NCI-H1417 (cell line): ENCODE results near the gene DDC.
A peak's percentile ranks its signal among the peaks of the same experiment; 100 is the strongest.
"Not testable (repeated sequence)": the region's sequence is repeated elsewhere in the genome, so short reads cannot be mapped to it uniquely, and the experiment has no call there.

Experiments used
- DNase-seq, 3 experiments: peaks; one replicate each; lab custom pipeline; 2025; lab: John Stamatoyannopoulos, UW

DDC gene

DNA sequence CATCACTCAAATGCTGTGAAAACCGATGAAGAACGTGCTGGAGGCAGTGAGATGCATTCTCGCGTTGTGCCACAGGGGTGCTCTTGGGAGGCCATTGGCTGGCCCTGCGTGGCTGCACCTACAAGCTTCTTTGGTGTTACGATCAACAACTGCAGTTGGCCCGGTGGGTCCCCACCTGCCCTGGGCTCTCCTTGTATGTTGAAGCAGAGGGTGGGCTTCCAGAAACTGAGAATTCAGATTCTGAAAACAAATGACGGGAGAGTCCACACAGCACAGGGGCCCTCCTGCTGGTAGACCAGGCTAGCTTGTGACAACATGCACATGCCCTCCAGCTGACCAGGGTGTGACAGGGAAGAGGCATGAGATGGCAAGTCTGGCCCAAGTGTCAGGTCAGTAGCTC lies 23.7 kb upstream of the DDC start:
- no peak for DNase-seq

- DNase-seq, result no peak
These were observed 22.5 kb upstream of the DDC start for GRCh38 chr7:50587737-50588136.

DNA sequence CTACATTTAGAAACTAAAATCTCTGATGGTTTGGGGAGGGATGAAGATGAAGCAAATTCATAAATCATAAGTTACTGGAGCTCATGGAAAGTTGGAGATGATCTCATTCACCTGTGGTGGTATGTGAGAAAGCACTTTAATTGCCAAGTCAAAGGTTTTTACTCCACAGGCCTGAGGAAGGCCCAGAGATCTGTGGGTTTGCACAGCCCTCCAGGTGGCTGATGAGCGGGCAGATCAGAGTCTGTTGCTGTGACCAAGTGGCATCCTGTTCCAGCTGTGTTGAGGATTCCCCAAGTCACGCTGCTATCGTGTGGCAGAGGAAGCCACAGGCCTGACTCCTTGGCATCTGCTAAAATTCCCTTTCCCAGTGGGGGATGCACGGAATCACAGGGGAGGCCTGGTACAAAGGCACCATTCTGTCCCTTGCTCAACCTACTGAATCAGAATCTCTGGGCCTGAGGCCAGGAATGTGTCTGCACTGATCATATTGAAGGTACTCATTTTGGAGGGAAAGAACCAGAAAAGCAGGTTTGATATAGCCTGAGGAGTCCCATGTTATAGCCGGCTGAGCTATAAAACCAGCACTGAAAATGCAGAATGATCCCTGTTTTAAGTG lies 19.7 kb upstream of the DDC start:
- peak in 2 of 3 experiments; percentile 27 to 68 for DNase-seq

- no peak for DNase-seq
These were observed 19.2 kb upstream of the DDC start for GRCh38 chr7:50584386-50584785.

DNA sequence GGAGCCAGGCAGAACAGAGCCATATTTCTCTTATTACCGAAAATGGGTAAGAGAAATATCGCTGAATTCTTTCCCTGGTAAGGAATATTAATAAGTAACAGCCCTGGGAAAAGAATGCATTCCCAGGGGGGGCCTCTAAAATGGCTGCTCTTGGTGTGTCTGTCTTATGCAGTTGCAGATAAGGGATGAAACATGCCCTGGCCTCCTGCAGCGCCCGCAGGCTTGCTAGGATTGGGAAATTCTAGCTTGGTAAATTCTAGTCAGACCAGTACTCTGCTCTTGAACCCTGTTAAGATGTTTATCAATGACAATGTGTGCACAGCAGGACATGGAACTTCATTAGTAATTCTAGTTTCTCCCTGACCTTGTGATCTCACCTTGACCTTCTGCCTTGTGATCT lies 18.1 kb upstream of the DDC start:
- DNase-seq, result not testable (repeated sequence)

GRCh38 chr7:50582271-50582670 lies 17.1 kb upstream of the DDC start:
- not testable (repeated sequence) for DNase-seq

GRCh38 chr7:50580666-50581065 lies 15.5 kb upstream of the DDC start:
- not testable (repeated sequence) for DNase-seq

- DNase-seq, result no peak
These were observed 14.9 kb upstream of the DDC start for GRCh38 chr7:50580057-50580456.

GRCh38 chr7:50578105-50578504 lies 12.9 kb upstream of the DDC start:
- DNase-seq, result not testable (repeated sequence)

- DNase-seq, result no peak
These were observed 12.4 kb upstream of the DDC start for GRCh38 chr7:50577569-50577968.

- not testable (repeated sequence) for DNase-seq
These were observed 11.2 kb upstream of the DDC start for GRCh38 chr7:50576388-50576787.

DNA sequence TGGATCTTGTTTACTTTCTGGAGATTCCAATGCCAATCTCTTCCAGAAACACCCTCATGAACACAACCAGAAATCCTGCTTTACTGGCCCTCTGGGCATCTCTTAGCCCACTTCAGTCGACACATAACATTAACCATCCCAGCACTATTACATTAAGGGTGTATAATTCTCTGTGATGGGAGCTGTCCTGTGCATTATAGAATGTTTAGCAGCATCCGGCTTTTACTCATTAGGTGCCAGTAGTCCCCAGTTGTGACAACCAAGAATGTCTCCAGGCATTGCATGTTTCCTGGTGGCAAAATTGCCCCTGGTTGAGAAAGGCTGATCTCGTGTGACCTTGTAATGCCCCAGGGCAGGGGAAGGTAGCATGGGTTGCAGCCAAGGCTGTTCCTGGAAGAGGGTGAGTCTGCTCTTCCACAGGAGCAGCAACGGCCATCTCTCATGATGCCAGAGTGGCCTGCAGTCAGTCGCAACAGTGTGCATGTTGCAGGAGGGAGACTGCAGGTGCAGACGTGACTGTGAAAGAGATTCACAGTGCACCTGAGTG lies 2.6 kb upstream of the DDC start:
- no peak for DNase-seq

DNA sequence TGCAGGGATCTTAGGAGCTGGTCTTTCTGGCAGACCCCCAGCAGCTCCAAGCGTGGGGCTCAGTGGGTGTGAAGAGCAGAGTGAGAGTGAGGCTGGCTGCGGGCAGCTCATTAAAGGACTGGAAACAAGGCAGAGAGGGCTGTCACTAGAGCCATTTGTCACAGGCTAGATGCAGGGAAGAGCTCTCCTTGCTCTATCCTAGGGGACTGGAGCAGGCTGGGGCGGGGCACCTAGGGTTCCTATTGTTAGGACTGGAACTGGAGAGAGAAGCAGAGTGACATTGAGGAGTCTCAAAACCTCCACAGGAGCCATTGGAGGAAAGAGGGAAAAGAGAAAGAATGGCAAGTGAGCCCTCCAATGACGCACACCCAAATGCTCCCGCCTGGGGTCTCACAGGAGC lies 772 bp upstream of the DDC start:
- DNase-seq, result peak in 1 of 3 experiments; percentile 29

- DNase-seq, result no peak
These were observed 333 bp upstream of the DDC start for GRCh38 chr7:50565559-50565916.

DNA sequence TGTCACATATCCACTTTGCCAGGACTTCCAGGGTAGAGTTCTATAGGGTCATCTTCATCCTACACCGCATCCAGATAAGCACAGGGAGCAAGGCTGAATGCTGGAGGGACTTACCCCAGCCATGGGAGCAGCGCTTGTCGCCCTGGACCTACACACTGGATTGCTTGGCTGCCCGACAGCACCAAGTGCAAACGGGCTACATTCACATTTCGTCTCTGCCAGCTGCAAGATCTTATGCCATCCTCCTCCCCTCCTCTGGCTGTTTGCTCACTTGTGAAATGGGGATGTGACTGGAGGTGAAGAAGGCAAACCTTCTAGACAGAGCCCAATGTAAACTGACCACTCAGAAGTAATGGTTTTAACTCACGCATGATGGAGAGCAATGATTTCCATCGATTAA lies 1.0 kb downstream of the DDC start:
- DNase-seq, result no peak

- DNase-seq, result peak in 1 of 3 experiments; percentile 47
These were observed 3.1 kb downstream of the DDC start for GRCh38 chr7:50562136-50562535.

- DNase-seq, result peak; percentile 83 to 98 (median 92)
These were observed 4.3 kb downstream of the DDC start for GRCh38 chr7:50560865-50561351.

- DNase-seq, result peak in 1 of 3 experiments; percentile 58
These were observed 5.3 kb downstream of the DDC start for GRCh38 chr7:50559881-50560280.

- peak; percentile 46 to 98 (median 83) for DNase-seq
These were observed 6.7 kb downstream of the DDC start for GRCh38 chr7:50558294-50559053.

DNA sequence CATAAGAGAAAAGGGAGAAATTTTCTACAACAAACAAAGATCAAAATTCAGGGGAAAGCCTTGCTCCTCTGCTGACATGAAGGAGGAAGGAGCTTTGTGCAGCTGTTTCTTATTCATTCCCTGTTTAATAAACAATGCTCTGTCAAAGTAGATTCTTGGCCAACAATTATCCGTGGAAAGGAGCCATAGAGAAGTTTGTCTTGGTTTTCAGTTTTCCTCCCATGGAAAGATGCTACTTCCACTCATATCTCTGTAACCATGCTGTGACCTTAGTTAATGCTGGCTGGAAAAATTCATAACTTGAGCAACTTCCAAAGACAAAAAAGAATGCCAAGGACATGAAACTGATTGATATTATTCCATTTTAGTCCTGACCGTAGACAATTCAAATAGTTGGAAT lies 8.1 kb downstream of the DDC start:
- DNase-seq, result no peak

DNA sequence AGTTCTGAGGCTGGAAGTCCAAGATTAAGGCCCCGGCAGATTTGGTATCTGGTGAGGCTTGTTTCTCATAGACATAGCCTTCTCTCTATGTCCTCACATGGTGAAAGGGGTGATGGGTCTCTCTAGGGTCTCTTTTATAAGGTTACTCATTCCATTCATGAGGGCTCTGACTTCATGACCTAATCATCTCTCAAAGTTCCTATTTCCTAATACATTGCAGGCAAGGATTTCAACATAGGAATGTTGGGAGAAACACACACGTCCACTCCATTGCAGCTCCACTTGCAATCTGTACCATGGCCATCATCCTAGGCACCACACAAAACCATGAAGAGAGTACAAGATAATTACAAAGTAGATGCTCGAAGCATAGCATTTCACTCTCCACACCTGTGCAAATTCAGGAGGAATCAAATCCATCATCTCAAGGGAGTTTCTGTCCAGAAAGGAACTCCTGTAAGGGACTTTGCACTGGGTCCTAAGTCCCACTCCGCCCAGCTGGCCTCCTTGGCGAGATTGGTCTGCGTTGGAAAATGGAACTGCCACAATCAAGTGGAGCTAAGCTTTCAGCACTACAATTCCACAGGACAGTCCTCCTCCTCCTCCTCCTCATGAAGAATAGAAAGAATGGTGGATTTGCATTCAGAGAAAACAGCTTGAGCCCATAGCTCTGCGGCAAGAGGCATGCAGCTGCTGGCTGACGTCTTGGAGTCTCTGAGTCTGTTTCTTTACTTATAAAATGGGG lies 8.8 kb downstream of the DDC start:
- peak in 2 of 3 experiments; percentile 34 to 51 for DNase-seq

GRCh38 chr7:50555594-50556140 lies 9.5 kb downstream of the DDC start:
- DNase-seq, result peak in 2 of 3 experiments; percentile 12 to 32
